ENCODE measurements around the gene TRAF7.

Gene TRAF7

DNA sequence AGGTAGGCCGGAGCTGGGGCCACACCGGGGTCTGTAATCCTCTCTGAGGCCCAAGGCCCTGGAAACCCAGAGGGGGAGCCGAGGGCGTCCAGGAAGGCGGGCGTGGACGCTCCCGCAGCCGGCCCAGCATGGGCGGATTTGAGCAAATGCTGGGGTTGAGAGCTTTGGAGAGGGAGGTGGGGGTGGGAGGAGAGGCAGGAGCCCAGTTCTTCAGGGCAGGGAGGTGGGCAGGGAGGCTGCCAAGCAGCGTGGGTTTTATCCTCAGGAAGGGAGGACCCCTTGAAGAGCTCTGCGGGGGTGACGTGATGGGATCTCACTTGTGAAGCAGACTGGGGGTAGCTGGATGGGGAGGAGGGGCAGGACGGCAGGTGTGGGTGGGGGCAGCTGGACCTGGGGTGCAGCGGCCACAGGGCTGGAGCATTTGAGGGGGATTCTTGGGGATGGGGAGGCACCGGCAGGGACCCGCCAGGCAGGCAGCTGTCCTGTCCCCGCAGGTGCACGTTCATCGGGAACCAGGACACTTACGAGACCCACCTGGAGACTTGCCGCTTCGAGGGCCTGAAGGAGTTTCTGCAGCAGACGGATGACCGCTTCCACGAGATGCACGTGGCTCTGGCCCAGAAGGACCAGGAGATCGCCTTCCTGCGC, 17.2 kb downstream of the TRAF7 start:
- TF ChIP-seq, protein P1, sequence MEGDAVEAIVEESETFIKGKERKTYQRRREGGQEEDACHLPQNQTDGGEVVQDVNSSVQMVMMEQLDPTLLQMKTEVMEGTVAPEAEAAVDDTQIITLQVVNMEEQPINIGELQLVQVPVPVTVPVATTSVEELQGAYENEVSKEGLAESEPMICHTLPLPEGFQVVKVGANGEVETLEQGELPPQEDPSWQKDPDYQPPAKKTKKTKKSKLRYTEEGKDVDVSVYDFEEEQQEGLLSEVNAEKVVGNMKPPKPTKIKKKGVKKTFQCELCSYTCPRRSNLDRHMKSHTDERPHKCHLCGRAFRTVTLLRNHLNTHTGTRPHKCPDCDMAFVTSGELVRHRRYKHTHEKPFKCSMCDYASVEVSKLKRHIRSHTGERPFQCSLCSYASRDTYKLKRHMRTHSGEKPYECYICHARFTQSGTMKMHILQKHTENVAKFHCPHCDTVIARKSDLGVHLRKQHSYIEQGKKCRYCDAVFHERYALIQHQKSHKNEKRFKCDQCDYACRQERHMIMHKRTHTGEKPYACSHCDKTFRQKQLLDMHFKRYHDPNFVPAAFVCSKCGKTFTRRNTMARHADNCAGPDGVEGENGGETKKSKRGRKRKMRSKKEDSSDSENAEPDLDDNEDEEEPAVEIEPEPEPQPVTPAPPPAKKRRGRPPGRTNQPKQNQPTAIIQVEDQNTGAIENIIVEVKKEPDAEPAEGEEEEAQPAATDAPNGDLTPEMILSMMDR (conservative IDR thresholded peaks at IDR 0.05; ENCODE audit: low read length): no peak
- H3K4me3 ChIP-seq (ENCODE audit: low read length): no peak overlapping the region
- DNase-seq (ENCODE audit: low read depth): no peak

DNA sequence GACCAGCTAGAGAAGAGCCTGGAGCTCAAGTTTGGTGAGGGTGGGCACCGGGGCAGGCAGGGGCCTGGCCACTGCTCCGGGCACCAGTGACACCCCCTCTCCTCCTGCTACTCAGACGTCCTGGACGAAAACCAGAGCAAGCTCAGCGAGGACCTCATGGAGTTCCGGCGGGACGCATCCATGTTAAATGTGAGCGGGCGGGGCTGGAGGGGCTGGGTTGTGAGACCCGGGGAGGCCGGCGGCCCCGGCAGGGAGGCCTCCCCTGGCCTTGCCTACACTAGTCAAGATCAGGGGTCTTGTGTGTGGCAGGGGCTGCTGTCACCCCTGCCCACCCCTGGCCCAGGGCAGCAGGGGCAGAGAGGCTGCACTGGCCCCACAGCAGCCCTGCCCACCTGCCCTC, 17.8 kb downstream of the TRAF7 start:
- DNase-seq (ENCODE audit: low read depth): no peak
- TF ChIP-seq, protein P1 (conservative IDR thresholded peaks at IDR 0.05; ENCODE audit: low read length): no peak
- H3K4me3 ChIP-seq (ENCODE audit: low read length): no peak overlapping the region

DNA sequence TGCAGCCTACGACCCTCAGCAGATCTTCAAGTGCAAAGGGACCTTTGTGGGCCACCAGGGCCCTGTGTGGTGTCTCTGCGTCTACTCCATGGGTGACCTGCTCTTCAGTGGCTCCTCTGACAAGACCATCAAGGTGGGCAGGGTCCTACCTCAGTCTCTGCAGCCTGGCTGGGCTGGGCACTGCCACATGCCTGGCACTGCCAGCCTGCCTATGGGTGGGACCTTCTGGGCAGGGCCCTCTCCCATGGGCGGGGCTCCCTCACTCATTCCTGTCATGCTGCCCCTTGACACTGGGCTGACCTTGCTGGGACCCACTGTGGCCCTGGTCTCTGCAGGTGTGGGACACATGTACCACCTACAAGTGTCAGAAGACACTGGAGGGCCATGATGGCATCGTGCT, 18.3 kb downstream of the TRAF7 start:
- H3K4me3 ChIP-seq (ENCODE audit: low read length): no peak overlapping the region
- DNase-seq (ENCODE audit: low read depth): no peak
- TF ChIP-seq, protein P1 (conservative IDR thresholded peaks at IDR 0.05; ENCODE audit: low read length): no peak

DNA sequence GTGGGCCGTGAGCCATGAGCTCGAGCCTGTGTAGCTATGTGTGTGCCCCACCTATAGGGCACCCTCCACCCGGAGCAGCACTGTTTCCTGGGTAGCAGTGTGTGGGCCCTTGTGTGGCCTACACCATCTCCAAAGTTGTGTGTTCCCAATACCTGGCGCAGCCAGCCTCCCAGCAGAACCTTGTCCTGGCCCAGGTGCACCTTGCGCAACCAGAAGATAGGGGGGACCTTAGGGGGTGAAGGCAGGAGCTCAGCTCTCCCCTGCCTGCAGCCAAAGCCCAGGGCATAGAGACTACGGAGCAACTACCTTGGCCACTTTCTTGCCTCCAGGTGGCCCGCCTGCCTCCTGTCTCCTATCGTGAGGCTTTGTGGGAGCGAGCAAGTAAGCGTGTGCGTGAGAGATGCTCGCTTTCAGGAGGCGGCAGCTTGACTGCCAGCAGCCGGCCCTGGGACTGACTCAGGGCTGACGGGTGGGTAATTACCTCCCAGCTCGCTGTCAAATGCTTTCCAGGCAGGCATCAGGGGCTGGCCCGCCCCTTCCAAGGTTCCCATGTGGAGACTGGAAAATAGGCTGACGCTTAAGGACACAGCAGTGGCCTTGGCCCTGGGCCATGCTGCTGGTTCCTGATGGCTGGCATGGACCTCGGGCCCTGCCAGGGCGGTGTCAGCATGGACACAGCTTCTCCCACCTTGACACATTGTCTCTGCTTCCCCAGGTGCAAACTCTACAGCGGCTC, 19.0 kb downstream of the TRAF7 start:
- TF ChIP-seq, protein P1 (conservative IDR thresholded peaks at IDR 0.05; ENCODE audit: low read length): no peak
- no peak overlapping the region for H3K4me3 ChIP-seq (ENCODE audit: low read length)
- no peak for DNase-seq (ENCODE audit: low read depth)

DNA sequence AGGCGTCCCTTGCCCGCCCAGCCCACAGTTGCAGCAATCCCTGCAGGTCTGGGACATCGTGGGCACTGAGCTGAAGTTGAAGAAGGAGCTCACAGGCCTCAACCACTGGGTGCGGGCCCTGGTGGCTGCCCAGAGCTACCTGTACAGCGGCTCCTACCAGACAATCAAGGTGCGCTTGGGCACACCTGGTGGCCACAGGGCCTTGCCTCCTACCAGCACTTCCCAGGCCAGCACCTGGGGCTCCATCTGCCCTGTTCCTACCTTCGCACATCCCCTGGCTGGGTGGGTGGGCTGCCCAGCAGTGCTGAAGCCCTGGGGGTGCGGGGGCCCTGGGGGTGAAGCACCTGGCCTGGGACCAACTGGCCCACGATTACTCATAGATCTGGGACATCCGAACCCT, 19.9 kb downstream of the TRAF7 start:
- TF ChIP-seq, protein P1 (conservative IDR thresholded peaks at IDR 0.05; ENCODE audit: low read length): no peak
- DNase-seq (ENCODE audit: low read depth): no peak
- H3K4me3 ChIP-seq (ENCODE audit: low read length): no peak overlapping the region

DNA sequence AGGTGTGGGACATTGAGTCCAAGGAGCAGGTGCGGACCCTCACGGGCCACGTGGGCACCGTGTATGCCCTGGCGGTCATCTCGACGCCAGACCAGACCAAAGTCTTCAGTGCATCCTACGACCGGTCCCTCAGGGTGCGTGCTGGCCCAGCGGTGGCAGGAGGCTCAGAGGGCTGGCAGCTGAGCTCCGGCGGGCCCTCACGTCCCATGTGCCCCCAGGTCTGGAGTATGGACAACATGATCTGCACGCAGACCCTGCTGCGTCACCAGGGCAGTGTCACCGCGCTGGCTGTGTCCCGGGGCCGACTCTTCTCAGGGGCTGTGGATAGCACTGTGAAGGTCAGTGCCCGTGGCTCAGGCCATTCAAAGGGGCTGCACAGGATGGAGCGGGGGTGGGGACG, 20.5 kb downstream of the TRAF7 start:
- TF ChIP-seq, protein P1 (conservative IDR thresholded peaks at IDR 0.05; ENCODE audit: low read length): no peak
- H3K4me3 ChIP-seq (ENCODE audit: low read length): no peak overlapping the region
- DNase-seq (ENCODE audit: low read depth): no peak

DNA sequence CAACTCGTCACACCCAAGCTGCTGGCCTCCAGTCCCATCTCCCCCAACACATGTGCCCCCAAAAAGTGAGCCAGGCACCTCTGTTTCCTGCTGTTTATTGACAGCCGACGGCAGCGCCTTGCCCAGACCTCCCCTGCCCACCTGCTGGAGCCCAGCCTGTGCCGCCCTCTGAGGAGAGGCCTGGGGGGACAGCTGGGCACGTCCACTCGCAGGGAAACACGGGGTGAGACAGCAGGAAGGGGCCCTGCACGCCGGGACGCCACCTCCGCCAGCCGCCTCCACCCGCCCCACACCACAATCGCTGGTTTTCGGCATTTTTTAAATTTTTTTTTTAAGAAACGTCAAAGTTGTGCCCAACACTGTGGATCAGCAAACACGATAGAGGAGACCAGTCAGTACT, 21.5 kb downstream of the TRAF7 start:
- no peak overlapping the region for H3K4me3 ChIP-seq (ENCODE audit: low read length)
- TF ChIP-seq, protein P1 (conservative IDR thresholded peaks at IDR 0.05; ENCODE audit: low read length): no peak
- no peak for DNase-seq (ENCODE audit: low read depth)
